Type B pancreatic cell (in vitro differentiated cells): ENCODE measurements around the gene PUS1. TPM values are rescaled to one million over a fixed set of nuclear protein-coding genes. Genes with fewer than 3 reads are reported as not detected.

Experiments
- DNase-seq: peaks from one replicate; pipeline ENCODE4 v3.0.0; 2021; ENCODE audit warnings: mixed read lengths; ENCODE audit not compliant: unreplicated experiment; ENCODE audit errors: extremely low spot score
- H3K27ac Mint-ChIP-seq: 2 replicates; pipeline ENCODE4 v1.8.0; 2021; ENCODE audit warnings: mild to moderate bottlenecking, mixed read lengths
- H3K27me3 Mint-ChIP-seq: 2 replicates; pipeline ENCODE4 v1.8.0; 2021; ENCODE audit warnings: mixed read lengths
- H3K36me3 Mint-ChIP-seq: 2 replicates; pipeline ENCODE4 v1.8.0; 2021; ENCODE audit warnings: mixed read lengths
- H3K4me1 Mint-ChIP-seq: one replicate; pipeline ENCODE4 v1.8.0; 2021; ENCODE audit warnings: mixed read lengths; ENCODE audit not compliant: unreplicated experiment
- H3K4me3 Mint-ChIP-seq: 2 replicates; pipeline ENCODE4 v1.8.0; 2021; ENCODE audit warnings: mild to moderate bottlenecking, mixed read lengths
- H3K9me3 Mint-ChIP-seq: 2 replicates; pipeline ENCODE4 v1.8.0; 2021; ENCODE audit warnings: mixed read lengths
- total RNA-seq: library from RNA; stranded (reverse); gene quantifications from 2 replicates; pipeline ENCODE4 v1.2.1, GENCODE V29; 2021; ENCODE audit warnings: low replicate concordance
- TF ChIP-seq, protein P1 (sequence below): fragments of 200-600 bp; sonication (generic); conservative IDR thresholded peaks from 2 replicates; pipeline ENCODE4 v1.5.0; 2021; ENCODE audit warnings: antibody characterized with exemption, mild to moderate bottlenecking

PUS1 gene
- total RNA-seq, 1 donor from 2014 or later: 38.1 TPM

DNA sequence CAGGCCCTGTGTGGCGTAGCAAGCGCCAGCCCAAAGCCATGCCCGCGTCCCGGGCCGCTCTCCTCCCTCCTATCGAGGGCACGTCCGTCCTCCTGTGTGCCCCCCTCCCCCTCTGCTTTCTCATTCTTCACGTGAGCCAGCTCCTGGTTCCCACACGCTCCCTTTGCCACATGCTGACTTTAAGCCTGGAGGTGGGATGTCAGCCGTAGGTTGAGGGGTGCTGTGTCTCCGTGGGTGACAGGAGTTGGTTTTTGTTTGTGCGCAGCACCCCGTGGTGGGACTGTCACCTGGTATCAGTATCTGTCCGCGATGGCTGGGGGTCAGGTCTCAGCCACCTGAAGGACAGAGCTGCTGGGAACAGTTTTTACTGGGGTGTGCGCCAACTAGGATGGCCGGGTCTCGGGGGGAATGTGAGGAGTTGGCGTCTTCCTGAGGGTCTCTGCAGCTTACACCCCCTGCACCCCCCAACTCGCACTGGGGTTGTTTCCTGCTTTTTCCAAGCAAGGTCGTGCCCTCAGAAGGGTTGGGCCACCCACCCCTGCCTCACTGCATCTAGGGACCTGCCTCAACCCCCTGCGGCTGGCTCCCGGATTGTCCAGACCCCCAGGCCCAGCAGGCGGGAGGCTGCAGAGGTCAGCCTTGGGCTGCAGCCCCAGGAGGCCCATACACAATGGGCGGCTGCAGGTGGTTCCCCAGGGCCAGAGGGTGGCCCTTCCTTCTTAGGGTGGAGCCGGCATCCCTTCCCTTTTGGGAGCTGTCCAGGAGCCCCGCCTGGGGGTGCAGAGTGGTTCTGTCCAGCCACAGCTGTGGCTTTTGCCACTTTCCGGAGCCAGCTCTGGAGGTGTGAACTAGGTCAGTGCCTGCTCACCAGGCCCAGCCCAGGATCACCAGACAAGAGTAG lies 27.4 kb upstream of the PUS1 start:
- H3K9me3 Mint-ChIP-seq: no peaks in the 10 kb centered on the region
- H3K27me3 Mint-ChIP-seq: no peaks in the 10 kb centered on the region
- TF ChIP-seq, protein P1, sequence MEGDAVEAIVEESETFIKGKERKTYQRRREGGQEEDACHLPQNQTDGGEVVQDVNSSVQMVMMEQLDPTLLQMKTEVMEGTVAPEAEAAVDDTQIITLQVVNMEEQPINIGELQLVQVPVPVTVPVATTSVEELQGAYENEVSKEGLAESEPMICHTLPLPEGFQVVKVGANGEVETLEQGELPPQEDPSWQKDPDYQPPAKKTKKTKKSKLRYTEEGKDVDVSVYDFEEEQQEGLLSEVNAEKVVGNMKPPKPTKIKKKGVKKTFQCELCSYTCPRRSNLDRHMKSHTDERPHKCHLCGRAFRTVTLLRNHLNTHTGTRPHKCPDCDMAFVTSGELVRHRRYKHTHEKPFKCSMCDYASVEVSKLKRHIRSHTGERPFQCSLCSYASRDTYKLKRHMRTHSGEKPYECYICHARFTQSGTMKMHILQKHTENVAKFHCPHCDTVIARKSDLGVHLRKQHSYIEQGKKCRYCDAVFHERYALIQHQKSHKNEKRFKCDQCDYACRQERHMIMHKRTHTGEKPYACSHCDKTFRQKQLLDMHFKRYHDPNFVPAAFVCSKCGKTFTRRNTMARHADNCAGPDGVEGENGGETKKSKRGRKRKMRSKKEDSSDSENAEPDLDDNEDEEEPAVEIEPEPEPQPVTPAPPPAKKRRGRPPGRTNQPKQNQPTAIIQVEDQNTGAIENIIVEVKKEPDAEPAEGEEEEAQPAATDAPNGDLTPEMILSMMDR: no peak
- H3K4me3 Mint-ChIP-seq: no peak overlapping the region
- H3K27ac Mint-ChIP-seq: peak overlapping the region; percentile 21
- H3K4me1 Mint-ChIP-seq: peaks cover 5% of the 10 kb centered on the region
- DNase-seq: no peak
- H3K36me3 Mint-ChIP-seq: no peaks in the 10 kb centered on the region

DNA sequence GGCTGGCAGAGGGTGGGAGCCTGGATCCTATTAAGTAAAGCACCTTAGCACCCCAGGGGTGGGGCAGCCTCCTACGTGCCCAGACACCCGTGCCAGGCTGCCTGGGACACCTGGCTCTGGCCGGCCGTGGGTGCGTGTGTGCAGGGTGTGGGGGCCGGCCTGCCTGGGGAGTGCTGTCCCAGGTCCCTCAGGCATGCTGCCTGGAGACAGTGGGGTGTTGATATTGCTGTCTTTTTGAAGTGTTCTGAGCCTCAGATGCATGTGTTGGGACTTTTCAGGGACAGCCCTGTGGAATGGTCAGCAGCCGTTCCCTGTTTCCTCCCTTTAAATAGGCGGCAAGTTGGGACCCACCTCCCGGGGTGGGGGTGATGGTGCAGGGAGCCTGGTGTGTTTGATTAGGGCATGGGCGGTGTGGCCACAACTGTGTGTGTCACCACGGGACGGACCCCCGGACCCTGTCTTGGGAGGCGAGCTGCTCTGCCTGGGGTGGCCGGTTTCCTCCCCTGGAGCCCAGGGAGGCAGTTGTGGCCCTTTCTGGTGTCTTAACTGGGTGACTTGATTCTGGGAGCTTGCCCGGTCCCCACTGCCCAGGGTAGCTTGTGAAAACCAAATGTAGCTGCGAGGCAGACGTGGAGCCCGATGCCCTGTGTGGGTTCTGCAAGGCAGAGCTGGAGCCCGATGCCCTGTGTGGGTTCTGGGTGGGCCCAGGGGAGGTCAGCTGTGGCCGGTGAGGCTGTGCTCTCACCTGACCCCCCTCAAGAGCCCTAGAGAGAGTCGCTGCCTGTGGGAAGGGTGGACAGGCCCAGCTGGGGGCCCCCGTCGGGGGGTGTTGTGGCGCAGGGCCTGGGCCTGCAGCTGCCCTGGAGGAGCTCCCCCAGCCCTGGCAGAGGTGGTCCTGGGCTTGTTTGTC lies 26.5 kb upstream of the PUS1 start:
- Mint-ChIP-seq H3K27me3 (no peaks in the 10 kb centered on the region), H3K36me3 (no peaks in the 10 kb centered on the region), H3K4me3 (no peak overlapping the region), H3K27ac (peak overlapping the region; percentile 21), H3K9me3 (no peaks in the 10 kb centered on the region), H3K4me1 (peaks cover 5% of the 10 kb centered on the region)
- DNase-seq: no peak
- TF ChIP-seq, protein P1: no peak

DNA sequence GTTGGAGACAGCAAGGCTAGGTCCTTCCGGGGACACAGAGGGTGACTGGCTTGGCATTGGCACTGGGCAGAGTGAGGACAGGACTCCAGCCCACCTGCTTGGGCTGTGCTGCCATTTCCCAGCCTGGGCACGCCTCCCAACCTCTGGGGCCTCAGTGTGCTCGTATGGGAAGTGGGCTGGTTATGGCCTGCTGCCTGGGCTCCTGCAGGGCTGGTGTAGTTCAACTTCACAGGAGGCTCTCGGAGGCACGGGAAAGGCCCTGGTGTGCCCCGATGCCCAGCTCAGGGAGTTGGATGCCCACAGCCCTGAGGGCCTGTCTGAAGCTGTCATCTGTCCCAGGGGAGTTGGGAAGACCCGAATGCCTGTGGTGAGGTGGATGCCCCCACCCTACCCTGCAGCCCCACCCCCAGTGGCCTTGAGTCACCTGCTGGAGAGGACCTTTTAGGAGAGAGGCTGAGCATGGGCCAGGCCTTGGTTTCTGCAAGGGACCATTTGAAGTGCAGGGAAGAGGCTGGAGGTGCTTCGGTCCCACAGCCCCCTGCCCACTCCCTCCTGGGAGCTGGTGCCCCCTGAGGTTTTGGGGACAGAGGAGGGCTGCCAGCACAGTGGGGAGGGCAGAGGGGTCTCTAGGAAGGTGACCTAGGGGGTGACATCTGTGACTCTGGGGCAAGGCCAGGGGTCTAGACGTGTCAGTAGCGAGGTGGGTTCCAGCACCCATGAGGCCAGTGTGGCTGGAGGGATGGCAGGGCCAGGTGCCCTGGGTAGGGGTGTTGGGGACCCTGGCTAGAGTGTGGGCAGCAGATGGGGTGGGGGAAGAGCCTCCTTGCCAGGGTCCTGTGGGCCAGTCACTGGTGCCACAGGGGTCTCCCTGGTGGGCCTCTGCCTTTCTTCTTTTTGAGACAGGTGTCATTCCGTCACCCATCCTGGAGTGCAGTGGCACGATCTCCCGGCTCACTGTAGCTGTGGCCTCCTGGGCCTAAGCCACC lies 25.5 kb upstream of the PUS1 start:
- DNase-seq: no peak
- Mint-ChIP-seq H3K9me3 (no peaks in the 10 kb centered on the region), H3K4me1 (no peaks in the 10 kb centered on the region), H3K4me3 (no peak overlapping the region), H3K27me3 (no peaks in the 10 kb centered on the region), H3K27ac (no peak overlapping the region), H3K36me3 (no peaks in the 10 kb centered on the region)
- TF ChIP-seq, protein P1: no peak

DNA sequence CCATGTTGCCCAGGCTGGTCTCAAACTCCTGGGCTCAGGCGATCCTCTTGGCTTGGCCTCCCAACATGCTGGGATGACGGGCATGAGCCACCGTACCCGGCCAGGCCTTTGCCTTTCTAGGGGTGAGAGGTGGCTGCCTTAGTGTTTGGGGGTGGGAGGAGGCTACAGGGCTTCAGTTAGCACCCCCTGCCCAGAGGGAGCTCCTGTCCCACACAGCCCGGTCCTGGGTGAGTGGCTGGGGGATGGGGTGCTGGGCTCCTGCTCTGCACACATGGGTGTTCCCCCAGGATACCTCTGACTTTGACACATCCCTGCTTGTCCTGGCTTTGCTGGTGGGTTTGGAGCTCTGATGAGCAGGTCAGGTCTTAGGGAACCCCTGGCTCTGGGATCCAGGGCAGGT lies 24.7 kb upstream of the PUS1 start:
- Mint-ChIP-seq H3K4me3 (no peak overlapping the region), H3K27me3 (no peaks in the 10 kb centered on the region), H3K27ac (no peak overlapping the region), H3K4me1 (no peaks in the 10 kb centered on the region), H3K9me3 (no peaks in the 10 kb centered on the region), H3K36me3 (no peaks in the 10 kb centered on the region)
- TF ChIP-seq, protein P1: no peak
- no peak for DNase-seq
